Fibroblast of skin of left biceps (primary cell): ENCODE results near the gene TRIM64C.
"Not testable (repeated sequence)": the region's sequence is repeated elsewhere in the genome, so short reads cannot be mapped to it uniquely, and the experiment has no call there.

Source experiments
- DNase-seq, 2 experiments: peaks; one replicate each; pipeline ENCODE4 v3.0.0-alpha.2; 2013; ENCODE audit warnings: low read depth in 2 of 2

The TRIM64C gene, protein sequence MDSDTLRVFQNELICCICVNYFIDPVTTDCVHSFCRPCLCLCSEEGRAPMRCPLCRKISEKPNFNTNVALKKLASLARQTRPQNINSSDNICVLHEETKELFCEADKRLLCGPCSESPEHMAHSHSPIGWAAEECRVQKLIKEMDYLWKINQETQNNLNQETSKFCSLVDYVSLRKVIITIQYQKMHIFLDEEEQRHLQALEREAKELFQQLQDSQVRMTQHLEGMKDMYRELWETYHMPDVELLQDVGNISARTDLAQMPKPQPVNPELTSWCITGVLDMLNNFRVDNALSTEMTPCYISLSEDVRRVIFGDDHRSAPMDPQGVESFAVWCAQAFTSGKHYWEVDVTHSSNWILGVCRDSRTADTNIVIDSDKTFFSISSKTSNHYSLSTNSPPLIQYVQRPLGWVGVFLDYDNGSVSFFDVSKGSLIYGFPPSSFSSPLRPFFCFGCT

DNA sequence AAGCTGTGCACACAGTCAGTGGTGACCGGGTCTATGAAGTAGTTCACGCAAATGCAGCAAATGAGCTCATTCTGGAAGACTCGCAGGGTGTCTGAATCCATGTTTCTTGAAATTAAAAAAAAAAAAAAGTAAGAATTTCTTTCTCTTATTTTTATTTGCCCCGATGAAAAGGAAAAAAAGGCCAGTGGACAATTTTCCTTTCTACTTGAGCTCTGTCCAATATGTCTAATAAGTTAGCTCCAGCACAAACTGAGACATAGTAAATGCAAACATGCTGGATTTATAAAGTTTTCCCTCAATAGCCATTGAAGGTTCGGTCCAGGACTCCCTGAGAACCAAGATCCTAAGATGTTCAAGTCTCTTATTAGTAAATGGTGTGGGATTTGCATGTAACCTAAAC, at the start of gene TRIM64C:
TRIM64C (minus strand) TSS at position 101 of the 400 bp plus-strand sequence; CDS start at position 101, 0 bp downstream.
- DNase-seq: not testable (repeated sequence)

DNA sequence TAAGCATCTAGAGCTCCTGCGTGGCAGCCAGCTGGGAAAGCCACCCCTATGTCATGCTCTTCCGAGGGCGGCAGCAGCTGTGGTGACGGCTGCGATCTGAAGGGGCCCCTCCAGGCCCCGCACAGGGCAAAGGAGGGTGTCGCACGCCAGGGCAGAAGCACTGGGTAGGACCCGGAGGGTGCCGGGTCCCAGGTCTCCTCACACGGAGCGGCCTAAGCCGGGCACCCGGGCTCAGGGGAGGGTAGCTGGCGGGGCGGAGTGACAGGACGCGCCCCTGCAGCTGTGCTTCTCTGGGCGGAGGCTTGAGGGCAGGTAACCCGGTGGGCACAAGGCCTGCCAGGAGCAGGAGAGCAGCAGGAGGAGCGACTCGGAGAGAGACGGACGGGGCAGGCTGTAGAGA, 43.4 kb upstream of the TRIM64C start:
- not testable (repeated sequence) for DNase-seq

DNA sequence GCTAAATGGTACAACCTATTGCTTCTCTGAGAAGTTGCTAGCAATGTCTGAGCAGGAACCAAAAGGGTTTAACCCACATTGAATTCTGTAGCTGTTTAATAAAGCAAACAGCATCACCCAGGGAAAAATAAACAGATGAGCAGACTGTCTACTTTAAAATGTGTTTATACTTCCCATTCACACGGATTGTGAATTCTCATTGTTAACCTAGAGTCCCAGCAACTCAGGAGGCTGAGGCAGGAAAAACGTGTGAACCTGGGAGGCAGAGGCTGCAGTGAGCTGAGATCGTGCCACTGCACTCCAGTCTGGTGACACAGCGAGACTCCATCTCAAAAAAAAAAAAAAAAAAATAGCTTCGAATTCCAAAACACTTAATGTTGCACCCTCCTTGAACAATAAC, 11.0 kb upstream of the TRIM64C start:
- not testable (repeated sequence) for DNase-seq

DNA sequence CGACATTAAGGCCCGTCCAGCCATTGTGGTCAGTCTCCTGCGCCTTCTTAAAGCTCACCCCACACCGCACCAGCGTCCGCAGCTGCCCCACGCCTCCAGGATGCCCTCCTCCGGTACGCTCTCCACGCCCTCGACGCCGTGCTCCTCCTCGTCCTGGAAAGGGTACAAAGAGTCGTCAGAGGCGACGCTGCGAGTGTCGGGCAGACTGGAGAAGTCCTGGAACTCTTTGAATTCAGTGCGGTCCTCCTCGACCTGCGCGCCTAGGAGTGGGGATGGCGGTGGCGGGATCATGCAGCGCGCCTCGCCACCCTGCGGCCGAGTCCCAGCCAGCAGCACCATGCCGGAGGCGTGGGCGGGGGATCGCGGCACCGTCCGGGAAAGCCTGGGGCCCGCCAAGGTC, 9.1 kb downstream of the TRIM64C start:
- DNase-seq: not testable (repeated sequence)

DNA sequence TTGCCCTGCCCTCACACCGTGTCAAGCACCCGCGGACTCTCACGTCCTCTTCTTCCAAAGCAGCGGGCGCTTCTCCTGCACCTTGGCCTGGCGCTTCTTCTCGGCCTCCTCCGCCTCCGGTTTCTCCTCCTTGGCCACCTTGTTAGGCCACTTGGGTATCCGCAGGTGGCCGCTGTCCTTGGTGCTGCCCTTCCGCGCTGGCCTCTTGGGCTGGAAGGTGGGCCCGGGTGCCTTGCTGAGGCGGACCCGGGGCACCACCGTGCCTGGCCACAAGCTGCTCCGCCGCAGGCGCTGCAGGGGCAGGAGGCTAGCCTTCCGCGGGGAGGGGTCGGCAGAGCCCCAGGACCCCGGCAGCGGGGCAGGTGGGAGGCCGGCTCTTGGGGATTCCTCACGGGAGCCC, 10.7 kb downstream of the TRIM64C start:
- not testable (repeated sequence) for DNase-seq

DNA sequence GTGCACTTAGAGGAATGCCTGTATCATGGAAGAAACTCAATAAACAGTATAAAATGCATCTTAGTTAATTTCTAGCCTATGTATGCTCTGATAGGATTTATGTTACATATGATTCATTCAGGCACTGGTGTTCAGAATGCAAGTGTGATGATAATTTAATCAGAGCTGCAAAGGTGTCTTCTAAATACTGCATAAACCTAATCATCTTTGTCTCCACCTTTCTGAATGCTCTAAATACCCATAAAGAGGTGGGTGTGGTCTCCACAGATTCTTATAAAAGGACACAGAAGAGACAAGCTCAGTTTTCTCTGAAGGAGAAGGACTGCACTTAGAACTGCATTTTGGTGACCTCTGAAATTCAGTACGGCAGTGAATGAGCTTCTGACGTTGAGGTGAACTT, 30.4 kb downstream of the TRIM64C start, which contains the start of gene TRIM49B:
TRIM49B (plus strand) TSS at position 301 of the 400 bp plus-strand sequence. CDS start 2,777 bp downstream, outside the sequence.
- DNase-seq: not testable (repeated sequence)
